HEK293 (cell line): ENCODE data around the gene VAV2.

Source experiments
- EGR2 ChIP-seq: fragments of 450-650 bp; formaldehyde crosslinking; IDR thresholded peaks from 2 replicates; pipeline ENCODE4 v1.5.1; 2016; ENCODE audit warnings: low read depth, missing biosample characterization, missing genetic modification characterization
- GLI2 ChIP-seq: fragments of 450-650 bp; formaldehyde crosslinking; IDR thresholded peaks from 2 replicates; pipeline ENCODE4; 2017; ENCODE audit warnings: missing biosample characterization, missing genetic modification characterization, low read depth, borderline replicate concordance
- GLI4 ChIP-seq: fragments of 450-650 bp; formaldehyde crosslinking; IDR thresholded peaks from 2 replicates; pipeline ENCODE4 v1.5.1; 2016; ENCODE audit warnings: missing biosample characterization, missing genetic modification characterization
- GLIS1 ChIP-seq: fragments of 450-650 bp; formaldehyde crosslinking; IDR thresholded peaks from 2 replicates; pipeline ENCODE4 v1.5.1; 2016; ENCODE audit warnings: missing biosample characterization, missing genetic modification characterization
- KLF1 ChIP-seq: fragments of 450-650 bp; formaldehyde crosslinking; IDR thresholded peaks from 2 replicates; pipeline ENCODE4 v1.5.1; 2016; ENCODE audit warnings: missing biosample characterization, missing genetic modification characterization
- KLF8 ChIP-seq: fragments of 450-650 bp; formaldehyde crosslinking; IDR thresholded peaks from 2 replicates; pipeline ENCODE4 v1.5.1; 2016; ENCODE audit warnings: missing biosample characterization, missing genetic modification characterization
- KLF9 ChIP-seq: fragments of 450-650 bp; formaldehyde crosslinking; IDR thresholded peaks from 2 replicates; pipeline ENCODE4 v1.5.1; 2016; ENCODE audit warnings: missing biosample characterization, missing genetic modification characterization, low read depth
- OSR2 ChIP-seq: fragments of 450-650 bp; formaldehyde crosslinking; IDR thresholded peaks from 2 replicates; pipeline ENCODE4 v1.5.1; 2016; ENCODE audit warnings: missing biosample characterization, missing genetic modification characterization
- PATZ1 ChIP-seq: fragments of 450-650 bp; formaldehyde crosslinking; IDR thresholded peaks from 2 replicates; pipeline ENCODE4 v1.5.1; 2016; ENCODE audit warnings: missing biosample characterization, missing genetic modification characterization
- PRDM10 ChIP-seq: fragments of 450-650 bp; formaldehyde crosslinking; IDR thresholded peaks from 2 replicates; pipeline ENCODE4 v1.5.1; 2016; ENCODE audit warnings: missing biosample characterization, missing genetic modification characterization
- SETDB1 ChIP-seq: IDR thresholded peaks from one replicate; pipeline ENCODE4 v1.6.1; 2017; ENCODE audit warnings: mild to moderate bottlenecking, low read length, moderate library complexity, mixed read lengths; ENCODE audit not compliant: insufficient read length
- WT1 ChIP-seq: fragments of 450-650 bp; formaldehyde crosslinking; IDR thresholded peaks from 2 replicates; pipeline ENCODE4 v1.5.1; 2016; ENCODE audit warnings: missing biosample characterization, missing genetic modification characterization
- ZBTB48 ChIP-seq: fragments of 450-650 bp; formaldehyde crosslinking; IDR thresholded peaks from 2 replicates; pipeline ENCODE4 v1.5.1; 2016; ENCODE audit warnings: missing biosample characterization, missing genetic modification characterization
- ZEB2 ChIP-seq: fragments of 450-650 bp; formaldehyde crosslinking; IDR thresholded peaks from 2 replicates; pipeline ENCODE4 v1.5.1; 2016; ENCODE audit warnings: missing biosample characterization, missing genetic modification characterization
- ZFHX2 ChIP-seq: fragments of 450-650 bp; formaldehyde crosslinking; conservative IDR thresholded peaks from 2 replicates; pipeline ENCODE4 v1.5.1; 2016; ENCODE audit warnings: missing biosample characterization, missing genetic modification characterization
- ZFP41 ChIP-seq: fragments of 450-650 bp; formaldehyde crosslinking; IDR thresholded peaks from 2 replicates; pipeline ENCODE4 v1.5.1; 2016; ENCODE audit warnings: missing biosample characterization, missing genetic modification characterization, borderline replicate concordance
- ZNF155 ChIP-seq: fragments of 450-650 bp; formaldehyde crosslinking; IDR thresholded peaks from 2 replicates; pipeline ENCODE4 v1.5.1; 2016; ENCODE audit warnings: missing biosample characterization, missing genetic modification characterization
- ZNF174 ChIP-seq: fragments of 450-650 bp; formaldehyde crosslinking; IDR thresholded peaks from 2 replicates; pipeline ENCODE4 v1.5.0; 2017; ENCODE audit warnings: missing biosample characterization, mild to moderate bottlenecking, missing genetic modification characterization
- ZNF175 ChIP-seq: fragments of 450-650 bp; formaldehyde crosslinking; IDR thresholded peaks from 2 replicates; pipeline ENCODE4 v1.5.1; 2016; ENCODE audit warnings: missing biosample characterization, missing genetic modification characterization
- ZNF223 ChIP-seq: fragments of 450-650 bp; formaldehyde crosslinking; IDR thresholded peaks from 2 replicates; pipeline ENCODE4 v1.5.1; 2016; ENCODE audit warnings: missing biosample characterization, missing genetic modification characterization
- ZNF266 ChIP-seq: fragments of 450-650 bp; formaldehyde crosslinking; IDR thresholded peaks from 2 replicates; pipeline ENCODE4 v1.5.1; 2016; ENCODE audit warnings: missing biosample characterization, missing genetic modification characterization, low read depth
- ZNF341 ChIP-seq: fragments of 450-650 bp; formaldehyde crosslinking; IDR thresholded peaks from 2 replicates; pipeline ENCODE4; 2016; ENCODE audit warnings: low read depth, missing biosample characterization, missing genetic modification characterization
- ZNF398 ChIP-seq: fragments of 450-650 bp; formaldehyde crosslinking; IDR thresholded peaks from 2 replicates; pipeline ENCODE4 v1.5.1; 2017; ENCODE audit warnings: missing biosample characterization, missing genetic modification characterization
- ZNF426 ChIP-seq: fragments of 450-650 bp; formaldehyde crosslinking; IDR thresholded peaks from 2 replicates; pipeline ENCODE4 v1.5.1; 2017; ENCODE audit warnings: missing biosample characterization, missing genetic modification characterization, mild to moderate bottlenecking, inconsistent platforms, moderate library complexity
- ZNF433 ChIP-seq: fragments of 450-650 bp; formaldehyde crosslinking; IDR thresholded peaks from 2 replicates; pipeline ENCODE4 v1.5.1; 2016; ENCODE audit warnings: missing biosample characterization, missing genetic modification characterization, low read depth
- ZNF473 ChIP-seq: fragments of 450-650 bp; formaldehyde crosslinking; IDR thresholded peaks from 2 replicates; pipeline ENCODE4 v1.5.1; 2017; ENCODE audit warnings: missing biosample characterization, missing genetic modification characterization
- ZNF510 ChIP-seq: fragments of 450-650 bp; formaldehyde crosslinking; IDR thresholded peaks from 2 replicates; pipeline ENCODE4 v1.5.1; 2018; ENCODE audit warnings: mild to moderate bottlenecking, missing genetic modification characterization, missing biosample characterization; ENCODE audit not compliant: insufficient replicate concordance
- ZNF549 ChIP-seq: fragments of 450-650 bp; IDR thresholded peaks from 2 replicates; pipeline ENCODE4 v1.5.1; 2018; ENCODE audit warnings: missing biosample characterization, missing genetic modification characterization, mild to moderate bottlenecking, inconsistent platforms, moderate library complexity
- ZNF571 ChIP-seq: fragments of 450-650 bp; formaldehyde crosslinking; IDR thresholded peaks from 2 replicates; pipeline ENCODE4 v1.5.0; 2017; ENCODE audit warnings: missing biosample characterization, missing genetic modification characterization
- ZNF645 ChIP-seq: fragments of 450-650 bp; formaldehyde crosslinking; IDR thresholded peaks from 2 replicates; pipeline ENCODE4; 2016; ENCODE audit warnings: missing biosample characterization, missing genetic modification characterization
- ZNF747 ChIP-seq: fragments of 450-650 bp; formaldehyde crosslinking; IDR thresholded peaks from 2 replicates; pipeline ENCODE4 v1.5.1; 2016; ENCODE audit warnings: missing biosample characterization, missing genetic modification characterization
- ZNF830 ChIP-seq: fragments of 450-650 bp; IDR thresholded peaks from 2 replicates; pipeline ENCODE4 v1.5.0; 2018; ENCODE audit warnings: missing biosample characterization, missing genetic modification characterization, low read depth, mild to moderate bottlenecking, moderate library complexity
- ZSCAN30 ChIP-seq: fragments of 450-650 bp; IDR thresholded peaks from 2 replicates; pipeline ENCODE4 v1.5.1; 2018; ENCODE audit warnings: missing biosample characterization, mild to moderate bottlenecking, missing genetic modification characterization, moderate library complexity

Gene VAV2

GRCh38 chr9:134024828-134025605 is 32.9 kb upstream of the VAV2 start, which contains the start of gene BRD3OS (continued):
- TF ChIP-seq ZNF645 (tag by site-specific recombination), result no peak
- TF ChIP-seq GLIS1 (tag by site-specific recombination), result no peak
- TF ChIP-seq ZBTB48, result no peak
- no peak for TF ChIP-seq ZNF174 (tag by site-specific recombination)
- no peak for TF ChIP-seq ZEB2
- TF ChIP-seq WT1 (tag by site-specific recombination), result peak; percentile 67
- peak; percentile 83 for TF ChIP-seq KLF9 (tag by site-specific recombination)
- peak; percentile 99 for TF ChIP-seq ZFHX2 (tag by site-specific recombination)
- no peak for TF ChIP-seq ZNF155 (tag by site-specific recombination)
- TF ChIP-seq ZNF175 (tag by site-specific recombination), result no peak
- TF ChIP-seq GLI4 (tag by site-specific recombination), result 0 out of 2 replicates have a peak, but pooled peaks have one; percentile 35
- TF ChIP-seq KLF1 (tag by site-specific recombination), result 0 out of 2 replicates have a peak, but pooled peaks have one; percentile 5
- no peak for TF ChIP-seq ZNF426 (tag by site-specific recombination)
- TF ChIP-seq KLF8, result peak; percentile 84
- TF ChIP-seq ZFP41, result no peak
- TF ChIP-seq PATZ1 (tag by site-specific recombination), result peak; percentile 92
- TF ChIP-seq ZNF549 (tag by site-specific recombination), result no peak
- no peak for TF ChIP-seq SETDB1
- TF ChIP-seq ZNF433, result no peak
- TF ChIP-seq ZNF747, result no peak
- TF ChIP-seq OSR2 (tag by site-specific recombination), result no peak
- no peak for TF ChIP-seq PRDM10 (tag by site-specific recombination)
- no peak for TF ChIP-seq ZNF341
- no peak for TF ChIP-seq ZNF571 (tag by site-specific recombination)
- peak; percentile 77; the same call in 1 of the 2 replicates for TF ChIP-seq ZSCAN30 (tag by site-specific recombination)
- TF ChIP-seq ZNF510 (tag by site-specific recombination), result no peak
- no peak for TF ChIP-seq ZNF223 (tag by site-specific recombination)
- TF ChIP-seq GLI2 (tag by site-specific recombination), result no peak
- peak; percentile 98 for TF ChIP-seq EGR2 (tag by site-specific recombination)
- no peak for TF ChIP-seq ZNF473 (tag by site-specific recombination)
- no peak for TF ChIP-seq ZNF398 (tag by site-specific recombination)
- no peak for TF ChIP-seq ZNF830 (tag by site-specific recombination)
- no peak for TF ChIP-seq ZNF266 (tag by site-specific recombination)
